IMR-90 (cell line): ENCODE data around the gene DAPK1. TPM values are rescaled to one million over a fixed set of nuclear protein-coding genes. Genes with fewer than 3 reads are reported as not detected.

Source experiments
- ATAC-seq: fragments of 200-7000 bp; cut with Tn5 transposase; 2 replicates; pipeline ENCODE4 v1.9.1; 2020; ENCODE audit warnings: low read depth, mild to moderate bottlenecking, moderate library complexity
- BruUV-seq: library from RNA; stranded (reverse); fragments of 400-500 nt; replicated peaks from 2 replicates; lab custom pipeline; 2021; lab: Mats Ljungman, UMichigan
- CTCF ChIA-PET: fragments of 300-600 bp; formaldehyde crosslinking; extraction: SDS; loops from one replicate; lab custom pipeline; 2021; ENCODE audit warnings: antibody characterized with exemption; lab: Yijun Ruan, JAX
- POLR2A ChIA-PET: fragments of 300-600 bp; sonication (Branson Sonifier 250); formaldehyde crosslinking; loops from one replicate; lab custom pipeline; 2022; ENCODE audit warnings: antibody characterized with exemption; ENCODE audit not compliant: unreplicated experiment; lab: Charles Lee
- DNase-seq: peaks from one replicate; pipeline ENCODE4 v3.0.0; 2013
- H2AFZ ChIP-seq: replicated peaks from 2 replicates; pipeline ENCODE3; 2013; ENCODE audit warnings: low read length, mild to moderate bottlenecking; ENCODE audit not compliant: poor library complexity
- H2AK5ac ChIP-seq: 2 replicates; pipeline ENCODE4 v1.6.1; 2013; ENCODE audit warnings: low read depth, low read length, inconsistent platforms
- H2AK9ac ChIP-seq: replicated peaks from 2 replicates; pipeline ENCODE3; 2013; ENCODE audit warnings: mild to moderate bottlenecking, low read depth, low read length, moderate library complexity; ENCODE audit not compliant: poor library complexity
- H2BK120ac ChIP-seq: 2 replicates; pipeline ENCODE4 v1.6.1; 2013; ENCODE audit warnings: low read depth, low read length, inconsistent platforms
- H2BK15ac ChIP-seq: 3 replicates; pipeline ENCODE4 v1.6.1; 2013; ENCODE audit warnings: low read depth, low read length, inconsistent platforms
- H2BK20ac ChIP-seq: 2 replicates; pipeline ENCODE4 v1.6.1; 2013; ENCODE audit warnings: low read depth, mild to moderate bottlenecking, inconsistent platforms, low read length, moderate library complexity
- H2BK5ac ChIP-seq: 2 replicates; pipeline ENCODE4 v1.6.1; 2013; ENCODE audit warnings: mild to moderate bottlenecking, low read depth, low read length, inconsistent platforms; ENCODE audit not compliant: poor library complexity, severe bottlenecking
- H3K14ac ChIP-seq: replicated peaks from 2 replicates; pipeline ENCODE4 v1.6.1; 2013; ENCODE audit warnings: low read depth, low read length, inconsistent platforms
- H3K18ac ChIP-seq: 2 replicates; pipeline ENCODE4 v1.6.1; 2013; ENCODE audit warnings: low read depth, low read length, control low read depth
- H3K23ac ChIP-seq: 2 replicates; pipeline ENCODE4 v1.6.1; 2013; ENCODE audit warnings: low read depth, low read length, inconsistent platforms
- H3K27ac ChIP-seq: 2 replicates; pipeline ENCODE4 v1.5.1; 2013; ENCODE audit warnings: mild to moderate bottlenecking, control low read depth, low read length; ENCODE audit not compliant: insufficient read depth
- H3K27me3 ChIP-seq: 2 replicates; pipeline ENCODE4 v1.6.1; 2013; ENCODE audit warnings: low read length; ENCODE audit not compliant: control insufficient read depth, insufficient read depth
- H3K36me3 ChIP-seq: 2 replicates; pipeline ENCODE4 v1.6.1; 2013; ENCODE audit warnings: low read length, mixed read lengths; ENCODE audit not compliant: control insufficient read depth, insufficient read depth
- H3K4ac ChIP-seq: 2 replicates; pipeline ENCODE4 v1.6.1; 2013; ENCODE audit warnings: low read depth, low read length, inconsistent platforms
- H3K4me1 ChIP-seq: 2 replicates; pipeline ENCODE4 v1.6.1; 2013; ENCODE audit warnings: low read length, mixed read lengths; ENCODE audit not compliant: control insufficient read depth, insufficient read depth
- H3K4me2 ChIP-seq: 2 replicates; pipeline ENCODE4 v1.6.1; 2013; ENCODE audit warnings: low read depth, mild to moderate bottlenecking, control low read depth, low read length, moderate library complexity
- H3K4me3 ChIP-seq: 2 replicates; pipeline ENCODE4 v1.5.1; 2013; ENCODE audit warnings: low read depth, mild to moderate bottlenecking, control low read depth, low read length, moderate library complexity; ENCODE audit not compliant: insufficient read depth
- H3K56ac ChIP-seq: 2 replicates; pipeline ENCODE4 v1.6.1; 2013; ENCODE audit warnings: low read length, inconsistent platforms; ENCODE audit not compliant: insufficient read depth; ENCODE audit errors: extremely low read depth
- H3K79me1 ChIP-seq, 2 experiments: 2 replicates each; pipeline ENCODE4 v1.6.1; 2013; ENCODE audit warnings: low read length in 2 of 2, inconsistent platforms in 1 of 2, low read depth in 1 of 2
- H3K9ac ChIP-seq: 2 replicates; pipeline ENCODE4 v1.6.1; 2013; ENCODE audit warnings: low read depth, low read length, control low read depth
- H3K9me1 ChIP-seq: 2 replicates; pipeline ENCODE4 v1.6.1; 2013; ENCODE audit warnings: low read length, inconsistent platforms; ENCODE audit not compliant: insufficient read depth
- H3K9me3 ChIP-seq: 2 replicates; pipeline ENCODE4 v1.6.1; 2013; ENCODE audit warnings: low read length; ENCODE audit not compliant: control insufficient read depth, insufficient read depth
- H4K20me1 ChIP-seq: 2 replicates; pipeline ENCODE4 v1.6.1; 2013; ENCODE audit warnings: low read length, inconsistent platforms; ENCODE audit not compliant: insufficient read depth
- H4K5ac ChIP-seq: 2 replicates; pipeline ENCODE4 v1.6.1; 2013; ENCODE audit warnings: mild to moderate bottlenecking, low read depth, low read length, control low read depth
- H4K8ac ChIP-seq, 2 experiments: 2 replicates each; pipeline ENCODE4 v1.6.1; 2013; ENCODE audit warnings: low read depth in 2 of 2, low read length in 2 of 2, control low read depth in 1 of 2, inconsistent platforms in 1 of 2
- H4K91ac ChIP-seq: 2 replicates; pipeline ENCODE4 v1.6.1; 2013; ENCODE audit warnings: low read depth, low read length, inconsistent platforms; ENCODE audit not compliant: insufficient read depth
- BHLHE40 ChIP-seq: fragments of 150-350 bp; IDR thresholded peaks from 2 replicates; pipeline ENCODE4 v1.6.1; 2016; ENCODE audit warnings: mild to moderate bottlenecking, low read depth, low read length
- CEBPB ChIP-seq: IDR thresholded peaks from 2 replicates; pipeline ENCODE4 v1.6.1; 2012; ENCODE audit warnings: low read depth, low read length, improper control_type of control experiment
- CHD1 ChIP-seq: IDR thresholded peaks from 2 replicates; pipeline ENCODE4 v1.6.1; 2012; ENCODE audit warnings: low read depth, low read length, improper control_type of control experiment
- MAFK ChIP-seq: IDR thresholded peaks from 2 replicates; pipeline ENCODE4 v1.6.1; 2012; ENCODE audit warnings: low read depth, low read length, improper control_type of control experiment
- MAZ ChIP-seq: IDR thresholded peaks from 2 replicates; pipeline ENCODE4 v1.6.1; 2012; ENCODE audit warnings: low read depth, mild to moderate bottlenecking, low read length, improper control_type of control experiment, moderate library complexity, borderline replicate concordance
- NFE2L2 ChIP-seq: fragments of 150-350 bp; IDR thresholded peaks from 2 replicates; pipeline ENCODE4 v1.6.1; 2016; ENCODE audit warnings: low read depth, mild to moderate bottlenecking, low read length
- POLR2A ChIP-seq: IDR thresholded peaks from 2 replicates; pipeline ENCODE4 v1.6.1; 2012; ENCODE audit warnings: mild to moderate bottlenecking, low read depth, low read length
- RCOR1 ChIP-seq: IDR thresholded peaks from 2 replicates; pipeline ENCODE4 v1.6.1; 2012; ENCODE audit warnings: mild to moderate bottlenecking, low read length, improper control_type of control experiment; ENCODE audit not compliant: insufficient replicate concordance
- SMC3 ChIP-seq: fragments of 150-350 bp; IDR thresholded peaks from 2 replicates; pipeline ENCODE4 v1.6.1; 2016; ENCODE audit warnings: low read depth, mild to moderate bottlenecking, antibody characterized with exemption, low read length, moderate library complexity
- WGBS, 2 experiments: methylation state at CpG; one replicate each; pipeline versions ENCODE4 v1.1.5 to v1.1.7; 2013; ENCODE audit warnings: missing lambda C conversion rate in 2 of 2; ENCODE audit not compliant: insufficient read length in 1 of 2; ENCODE audit errors: extremely low coverage in 2 of 2; 5-methylcytosine and 5-hydroxymethylcytosine counted together
- dilution Hi-C: fragments of 300-500 bp; cut with HindIII; formaldehyde crosslinking; loops from one replicate; pipeline ENCODE4 v1.14.3; 2018; ENCODE audit warnings: low sequenced_read_pairs; ENCODE audit not compliant: unreplicated experiment
- in situ Hi-C: fragments of 300-500 bp; cut with MboI; formaldehyde crosslinking; loops from 3 replicates; pipeline ENCODE4 v1.14.3; 2019; ENCODE audit warnings: low sequenced_read_pairs, inconsistent platforms, mixed read lengths
- intact Hi-C: fragments of 100-400 bp; cut with micrococcal nuclease; formaldehyde crosslinking; loops from 2 replicates; pipeline ENCODE4 v1.10.0; 2022
- polyA plus RNA-seq, 3 experiments: library from polyadenylated mRNA; depleted of rRNA; stranded (reverse); fragments of >200 nt; gene quantifications; 2 replicates each; pipeline ENCODE4 v1.2.3, GENCODE V29; 2012; ENCODE audit warnings: low replicate concordance in 1 of 3
- total RNA-seq: library from RNA; depleted of rRNA; stranded (reverse); fragments of >200 nt; gene quantifications from 2 replicates; pipeline ENCODE4 v1.2.3, GENCODE V29; 2012
- TF ChIP-seq, protein P1 (sequence below): conservative IDR thresholded peaks from 2 replicates; pipeline ENCODE4 v1.5.1; 2012; ENCODE audit warnings: mild to moderate bottlenecking, low read depth, low read length, improper control_type of control experiment
- TF ChIP-seq, protein P2 (sequence below): fragments of 150-350 bp; IDR thresholded peaks from 2 replicates; pipeline ENCODE4 v1.6.1; 2017; ENCODE audit warnings: mild to moderate bottlenecking, antibody characterized with exemption, low read length, low read depth
- TF ChIP-seq, protein P3 (sequence below): fragments of 150-350 bp; IDR thresholded peaks from 2 replicates; pipeline ENCODE4 v1.6.1; 2016; ENCODE audit warnings: low read depth, mild to moderate bottlenecking, low read length, moderate library complexity, borderline replicate concordance

Gene DAPK1
- total and polyA plus RNA-seq, 2 of the 4 experiments (the other 2 are of a cell fraction): under 0.01 to 0.03 TPM

GRCh38 chr9:87698069-87698809 is 200.6 kb downstream of the DAPK1 start (continued):
- TF ChIP-seq RCOR1: no peak

DNA sequence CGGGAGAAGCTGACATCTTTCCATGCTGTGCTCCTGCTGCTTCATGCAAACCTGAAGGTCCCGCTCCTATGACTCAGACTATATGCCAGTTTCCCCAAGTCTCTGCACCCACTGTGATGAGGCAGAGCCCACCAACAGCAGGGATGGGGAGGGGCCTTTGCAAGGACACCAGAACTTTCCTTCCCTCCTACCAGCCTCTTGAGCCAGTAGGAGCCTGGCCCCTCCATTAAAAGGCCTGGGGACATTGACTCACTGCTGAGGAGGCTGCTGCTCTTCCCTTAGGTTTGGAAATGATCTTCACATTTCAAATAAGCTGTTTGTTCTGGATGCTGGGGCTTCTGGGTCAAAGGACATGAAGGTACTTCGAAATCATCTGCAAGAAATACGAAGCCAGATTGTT is 202.2 kb downstream of the DAPK1 start:
- Histone ChIP-seq H3K79me1 (no peaks in the 10 kb centered on the region), H3K4ac (no peak overlapping the region), H4K8ac (peak overlapping the region in 1 of 2 experiments; percentile 34; a peak in 1 of 4 replicates), H2BK20ac (peak overlapping the region; percentile 53; the same call in 1 of the 2 replicates), H4K5ac (no peak overlapping the region), H2AK9ac (no peak overlapping the region), H3K9ac (no peak overlapping the region), H3K4me3 (no peak overlapping the region), H3K4me2 (no peak overlapping the region), H2BK15ac (no peak overlapping the region), H3K9me1 (no peaks in the 10 kb centered on the region; the same call in 1 of the 2 replicates), H3K27me3 (no peaks in the 10 kb centered on the region), H3K4me1 (no peaks in the 10 kb centered on the region), H3K36me3 (no peaks in the 10 kb centered on the region), H4K91ac (no peak overlapping the region), H3K18ac (no peak overlapping the region; the same call in 1 of the 2 replicates), H2BK120ac (no peak overlapping the region), H3K27ac (no peak overlapping the region), H3K56ac (no peak overlapping the region), H2BK5ac (no peak overlapping the region), H2AK5ac (no peak overlapping the region), H4K20me1 (no peaks in the 10 kb centered on the region), H3K14ac (no peak overlapping the region), H3K23ac (no peak overlapping the region), H2AFZ (peak overlapping the region; percentile 3), H3K9me3 (no peaks in the 10 kb centered on the region)
- no peak for ATAC-seq
- dilution Hi-C loops: no loop called here
- CTCF ChIA-PET: no interaction called here
- 73% methylated on average over 2 of the region's 4 CpGs; no CpG with 5 or more reads in 1 of the 2 experiments for WGBS, 2 experiments
- intact Hi-C loops: no loop called here
- BruUV-seq: no TSS peak
- POLR2A ChIA-PET: no interaction called here
- no peak for DNase-seq
- in situ Hi-C loops: loop anchor here (25.0 kb wide), 3 partner anchors 337 to 1312 kb away; no protein-coding TSS in a partner anchor
- TF ChIP-seq, protein P1, sequence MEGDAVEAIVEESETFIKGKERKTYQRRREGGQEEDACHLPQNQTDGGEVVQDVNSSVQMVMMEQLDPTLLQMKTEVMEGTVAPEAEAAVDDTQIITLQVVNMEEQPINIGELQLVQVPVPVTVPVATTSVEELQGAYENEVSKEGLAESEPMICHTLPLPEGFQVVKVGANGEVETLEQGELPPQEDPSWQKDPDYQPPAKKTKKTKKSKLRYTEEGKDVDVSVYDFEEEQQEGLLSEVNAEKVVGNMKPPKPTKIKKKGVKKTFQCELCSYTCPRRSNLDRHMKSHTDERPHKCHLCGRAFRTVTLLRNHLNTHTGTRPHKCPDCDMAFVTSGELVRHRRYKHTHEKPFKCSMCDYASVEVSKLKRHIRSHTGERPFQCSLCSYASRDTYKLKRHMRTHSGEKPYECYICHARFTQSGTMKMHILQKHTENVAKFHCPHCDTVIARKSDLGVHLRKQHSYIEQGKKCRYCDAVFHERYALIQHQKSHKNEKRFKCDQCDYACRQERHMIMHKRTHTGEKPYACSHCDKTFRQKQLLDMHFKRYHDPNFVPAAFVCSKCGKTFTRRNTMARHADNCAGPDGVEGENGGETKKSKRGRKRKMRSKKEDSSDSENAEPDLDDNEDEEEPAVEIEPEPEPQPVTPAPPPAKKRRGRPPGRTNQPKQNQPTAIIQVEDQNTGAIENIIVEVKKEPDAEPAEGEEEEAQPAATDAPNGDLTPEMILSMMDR: no peak
- TF ChIP-seq CHD1 (no peak), MAZ (no peak), CEBPB (no peak), RCOR1 (no peak), MAFK (no peak), NFE2L2 (no peak), BHLHE40 (no peak), SMC3 (no peak), POLR2A (no peak)
- TF ChIP-seq, protein P2, sequence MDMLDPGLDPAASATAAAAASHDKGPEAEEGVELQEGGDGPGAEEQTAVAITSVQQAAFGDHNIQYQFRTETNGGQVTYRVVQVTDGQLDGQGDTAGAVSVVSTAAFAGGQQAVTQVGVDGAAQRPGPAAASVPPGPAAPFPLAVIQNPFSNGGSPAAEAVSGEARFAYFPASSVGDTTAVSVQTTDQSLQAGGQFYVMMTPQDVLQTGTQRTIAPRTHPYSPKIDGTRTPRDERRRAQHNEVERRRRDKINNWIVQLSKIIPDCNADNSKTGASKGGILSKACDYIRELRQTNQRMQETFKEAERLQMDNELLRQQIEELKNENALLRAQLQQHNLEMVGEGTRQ: no peak
- TF ChIP-seq, protein P3, sequence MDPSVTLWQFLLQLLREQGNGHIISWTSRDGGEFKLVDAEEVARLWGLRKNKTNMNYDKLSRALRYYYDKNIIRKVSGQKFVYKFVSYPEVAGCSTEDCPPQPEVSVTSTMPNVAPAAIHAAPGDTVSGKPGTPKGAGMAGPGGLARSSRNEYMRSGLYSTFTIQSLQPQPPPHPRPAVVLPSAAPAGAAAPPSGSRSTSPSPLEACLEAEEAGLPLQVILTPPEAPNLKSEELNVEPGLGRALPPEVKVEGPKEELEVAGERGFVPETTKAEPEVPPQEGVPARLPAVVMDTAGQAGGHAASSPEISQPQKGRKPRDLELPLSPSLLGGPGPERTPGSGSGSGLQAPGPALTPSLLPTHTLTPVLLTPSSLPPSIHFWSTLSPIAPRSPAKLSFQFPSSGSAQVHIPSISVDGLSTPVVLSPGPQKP: no peak
